Eye (tissue), 1 donor: Measurements from ENCODE around the gene SLC27A5.
"Not testable (repeated sequence)": the region's sequence is repeated elsewhere in the genome, so short reads cannot be mapped to it uniquely, and the experiment has no call there.

Source experiments
- DNase-seq: peaks from one replicate; pipeline ENCODE4 v3.0.0-alpha.2; 2015

The SLC27A5 gene

DNA sequence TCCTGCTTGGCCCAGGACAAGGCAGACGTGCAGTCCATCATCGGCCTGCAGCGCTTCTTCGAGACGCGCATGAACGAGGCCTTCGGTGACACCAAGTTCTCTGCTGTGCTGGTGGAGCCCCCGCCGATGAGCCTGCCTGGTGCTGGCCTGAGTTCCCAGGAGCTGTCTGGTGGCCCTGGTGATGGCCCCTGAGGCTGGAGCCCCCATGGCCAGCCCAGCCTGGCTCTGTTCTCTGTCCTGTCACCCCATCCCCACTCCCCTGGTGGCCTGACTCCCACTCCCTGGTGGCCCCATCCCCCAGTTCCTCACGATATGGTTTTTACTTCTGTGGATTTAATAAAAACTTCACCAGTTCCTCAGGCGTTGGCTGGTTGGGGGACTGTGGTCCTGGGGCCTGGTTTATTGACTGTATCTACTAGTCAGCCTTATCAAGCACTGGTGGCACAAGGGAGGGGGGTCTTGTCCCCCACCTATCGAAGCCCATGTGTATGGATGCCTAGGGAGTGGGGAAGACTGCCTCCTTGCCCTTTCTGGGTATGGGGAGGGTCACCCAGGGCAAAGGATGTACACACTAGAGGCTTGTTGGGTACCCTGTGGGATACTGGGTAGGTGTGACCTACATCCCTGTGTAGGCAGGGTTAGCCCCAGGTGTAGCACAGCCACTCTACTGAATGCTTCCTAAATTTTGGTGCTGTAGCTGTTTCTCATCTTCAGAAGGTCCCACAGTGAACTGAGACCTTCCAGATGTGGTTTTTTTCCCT, 38.8 kb upstream of the SLC27A5 start:
- DNase-seq = no peak

DNA sequence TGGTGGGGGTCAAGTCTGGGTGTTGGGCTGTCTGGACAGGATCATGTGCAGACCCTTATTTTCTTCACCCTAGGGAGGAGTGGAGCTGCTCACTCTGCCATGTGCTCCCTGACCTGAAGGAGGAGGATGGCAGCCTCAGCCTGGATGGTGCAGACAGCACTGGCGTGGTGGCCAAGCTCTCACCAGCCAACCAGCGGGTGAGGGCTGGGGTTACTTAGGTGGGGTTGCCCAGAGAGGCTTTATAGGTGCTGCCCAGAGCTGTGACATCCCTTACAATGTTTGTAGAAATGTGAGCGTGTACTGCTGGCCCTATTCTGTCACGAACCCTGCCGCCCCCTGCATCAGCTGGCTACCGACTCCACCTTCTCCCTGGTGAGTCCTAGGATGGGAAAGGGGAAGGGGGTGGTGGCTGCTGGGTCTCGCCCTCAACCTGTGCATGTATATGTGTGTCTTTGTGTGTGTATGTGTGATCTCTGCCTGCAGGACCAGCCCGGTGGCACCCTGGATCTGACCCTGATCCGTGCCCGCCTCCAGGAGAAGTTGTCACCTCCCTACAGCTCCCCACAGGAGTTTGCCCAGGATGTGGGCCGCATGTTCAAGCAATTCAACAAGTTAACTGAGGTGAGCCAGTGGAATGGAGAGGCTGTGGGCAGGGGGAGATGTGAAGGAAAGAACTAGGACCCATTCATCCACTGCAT, 38.0 kb upstream of the SLC27A5 start:
- no peak for DNase-seq

GRCh38 chr19:58548859-58549663, 37.3 kb upstream of the SLC27A5 start:
- no peak for DNase-seq

GRCh38 chr19:58547323-58548312, 35.8 kb upstream of the SLC27A5 start:
- DNase-seq = no peak

DNA sequence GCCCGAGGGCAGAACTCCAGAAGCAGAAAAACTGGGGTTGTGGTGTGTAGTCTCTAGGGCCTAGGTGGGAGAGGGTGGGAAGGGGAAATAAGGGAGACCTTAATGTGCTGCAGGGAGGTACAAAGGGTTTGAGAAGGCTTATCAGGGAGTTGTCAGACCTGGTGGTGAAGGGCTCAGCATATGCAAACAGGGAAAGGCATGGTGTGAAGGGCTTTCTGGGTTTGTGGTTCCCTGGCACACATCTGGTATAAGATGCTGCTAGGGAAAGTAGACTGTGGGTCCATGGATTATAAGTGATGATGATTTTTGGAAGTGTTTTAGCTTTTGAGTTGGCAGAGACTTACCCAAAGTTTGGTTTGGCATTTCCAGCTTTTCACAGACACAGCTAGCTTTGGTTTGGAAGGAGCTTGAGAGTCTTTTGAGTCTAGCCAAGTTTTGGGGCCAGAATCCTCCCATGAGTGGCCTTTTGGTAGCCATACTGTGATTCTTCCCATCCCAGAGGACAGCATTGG, 34.3 kb upstream of the SLC27A5 start:
- DNase-seq = no peak

DNA sequence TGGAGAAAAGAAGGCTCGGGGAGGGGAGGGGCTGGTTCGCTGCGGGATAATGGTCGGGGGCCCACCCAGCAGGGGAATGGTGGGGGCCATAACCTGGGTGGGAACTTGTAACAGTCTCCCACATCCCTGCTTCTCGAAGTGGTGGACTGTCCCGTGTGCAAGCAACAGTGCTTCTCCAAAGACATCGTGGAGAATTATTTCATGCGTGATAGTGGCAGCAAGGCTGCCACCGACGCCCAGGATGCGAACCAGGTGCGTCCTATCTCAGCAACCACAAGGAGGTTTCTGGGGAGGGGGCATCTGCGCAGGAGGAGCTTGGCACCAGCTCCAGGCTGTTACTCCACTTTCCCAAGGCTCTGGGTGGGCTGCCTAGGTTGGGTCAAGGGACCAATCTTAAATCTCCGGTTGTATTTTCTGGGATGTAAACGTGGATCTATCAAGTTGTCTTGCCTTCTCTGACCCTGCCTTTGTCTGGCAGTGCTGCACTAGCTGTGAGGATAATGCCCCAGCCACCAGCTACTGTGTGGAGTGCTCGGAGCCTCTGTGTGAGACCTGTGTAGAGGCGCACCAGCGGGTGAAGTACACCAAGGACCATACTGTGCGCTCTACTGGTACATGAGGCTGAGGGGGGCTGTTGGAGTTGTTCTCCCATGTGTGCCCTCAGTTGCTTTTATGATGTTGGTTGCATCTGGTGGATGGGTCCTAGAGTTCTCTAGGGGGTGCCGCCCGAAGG, 33.7 kb upstream of the SLC27A5 start:
- no peak for DNase-seq

DNA sequence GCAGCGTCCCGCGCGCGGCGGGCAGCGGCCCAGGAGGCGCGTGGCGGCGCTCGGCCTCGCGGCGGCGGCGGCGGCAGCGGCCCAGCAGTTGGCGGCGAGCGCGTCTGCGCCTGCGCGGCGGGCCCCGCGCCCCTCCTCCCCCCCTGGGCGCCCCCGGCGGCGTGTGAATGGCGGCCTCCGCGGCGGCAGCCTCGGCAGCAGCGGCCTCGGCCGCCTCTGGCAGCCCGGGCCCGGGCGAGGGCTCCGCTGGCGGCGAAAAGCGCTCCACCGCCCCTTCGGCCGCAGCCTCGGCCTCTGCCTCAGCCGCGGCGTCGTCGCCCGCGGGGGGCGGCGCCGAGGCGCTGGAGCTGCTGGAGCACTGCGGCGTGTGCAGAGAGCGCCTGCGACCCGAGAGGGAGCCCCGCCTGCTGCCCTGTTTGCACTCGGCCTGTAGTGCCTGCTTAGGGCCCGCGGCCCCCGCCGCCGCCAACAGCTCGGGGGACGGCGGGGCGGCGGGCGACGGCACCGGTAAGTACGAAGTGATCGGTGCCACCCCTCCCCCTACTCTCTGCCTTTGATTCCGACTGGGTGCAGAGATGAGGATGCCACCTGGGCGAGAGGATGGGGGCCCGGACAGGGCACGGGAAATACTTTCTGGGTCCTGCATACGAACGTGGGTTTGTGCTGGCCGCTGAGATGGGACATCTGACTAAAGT, 32.9 kb upstream of the SLC27A5 start:
- DNase-seq = no peak

GRCh38 chr19:58543826-58544590, 32.2 kb upstream of the SLC27A5 start, which contains the start of gene TRIM28:
Gene TRIM28, plus strand, starts transcription at chr19:58544064. Its CDS starts 694 bp downstream, at chr19:58544758.
- peak; percentile 99 for DNase-seq

- DNase-seq = not testable (repeated sequence)
These were observed 31.0 kb upstream of the SLC27A5 start for GRCh38 chr19:58542641-58543372.

DNA sequence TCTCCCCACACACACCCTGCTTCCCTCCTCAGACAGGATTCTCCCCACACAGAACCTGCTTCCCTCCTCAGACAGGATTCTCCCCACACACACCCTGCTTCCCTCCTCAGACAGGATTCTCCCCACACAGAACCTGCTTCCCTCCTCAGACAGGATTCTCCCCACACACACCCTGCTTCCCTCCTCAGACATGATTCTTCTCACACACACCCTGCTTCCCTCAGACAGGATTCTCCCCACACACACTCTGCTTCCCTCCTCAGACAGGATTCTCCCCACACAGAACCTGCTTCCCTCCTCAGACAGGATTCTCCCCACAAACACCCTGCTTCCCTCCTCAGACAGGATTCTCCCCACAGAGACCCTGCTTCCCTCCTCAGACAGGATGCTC, 27.4 kb upstream of the SLC27A5 start:
- DNase-seq = not testable (repeated sequence)

DNA sequence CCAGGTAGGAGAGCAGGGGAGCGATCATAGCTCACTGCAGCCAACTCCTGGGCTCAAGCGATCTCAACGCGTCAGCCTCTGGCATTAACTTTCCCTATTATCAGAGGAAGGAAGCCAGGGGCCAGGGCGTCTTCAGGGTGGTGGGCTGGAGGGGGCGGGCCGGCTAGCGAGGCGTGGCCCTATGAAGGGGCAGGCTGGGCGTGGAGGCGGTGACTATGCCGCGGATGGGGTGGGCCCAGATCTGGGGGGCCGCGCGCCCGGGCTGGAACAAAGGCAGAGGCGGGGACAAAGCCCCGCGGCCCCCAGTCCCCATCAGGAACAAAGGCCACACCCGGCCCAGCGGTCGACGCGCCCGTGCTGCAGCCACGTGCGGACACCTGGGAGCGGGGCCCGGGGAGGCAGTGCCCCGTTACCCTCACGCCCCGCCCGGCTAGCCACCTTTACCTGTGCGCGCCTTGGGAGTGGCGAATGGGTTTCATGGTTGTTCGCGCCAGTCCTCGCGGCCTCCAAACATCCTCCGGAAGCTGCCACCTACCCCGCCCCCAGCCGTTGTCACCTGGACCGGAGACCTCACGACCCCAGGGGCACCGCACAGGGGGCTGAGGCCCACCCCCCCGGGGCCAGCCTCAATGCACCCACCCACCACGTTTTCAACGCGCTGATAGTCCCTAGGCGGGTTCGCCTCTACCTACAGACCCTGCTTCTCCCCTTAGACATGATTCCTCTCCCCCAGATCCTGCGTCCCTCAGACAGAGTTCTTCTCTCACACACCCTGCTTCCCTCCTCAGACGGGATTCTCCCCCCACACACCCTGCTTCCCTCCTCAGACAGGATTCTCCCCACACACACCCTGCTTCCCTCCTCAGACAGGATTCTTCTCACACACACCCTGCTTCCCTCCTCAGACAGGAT, 26.7 kb upstream of the SLC27A5 start:
- peak; percentile 90 for DNase-seq

DNA sequence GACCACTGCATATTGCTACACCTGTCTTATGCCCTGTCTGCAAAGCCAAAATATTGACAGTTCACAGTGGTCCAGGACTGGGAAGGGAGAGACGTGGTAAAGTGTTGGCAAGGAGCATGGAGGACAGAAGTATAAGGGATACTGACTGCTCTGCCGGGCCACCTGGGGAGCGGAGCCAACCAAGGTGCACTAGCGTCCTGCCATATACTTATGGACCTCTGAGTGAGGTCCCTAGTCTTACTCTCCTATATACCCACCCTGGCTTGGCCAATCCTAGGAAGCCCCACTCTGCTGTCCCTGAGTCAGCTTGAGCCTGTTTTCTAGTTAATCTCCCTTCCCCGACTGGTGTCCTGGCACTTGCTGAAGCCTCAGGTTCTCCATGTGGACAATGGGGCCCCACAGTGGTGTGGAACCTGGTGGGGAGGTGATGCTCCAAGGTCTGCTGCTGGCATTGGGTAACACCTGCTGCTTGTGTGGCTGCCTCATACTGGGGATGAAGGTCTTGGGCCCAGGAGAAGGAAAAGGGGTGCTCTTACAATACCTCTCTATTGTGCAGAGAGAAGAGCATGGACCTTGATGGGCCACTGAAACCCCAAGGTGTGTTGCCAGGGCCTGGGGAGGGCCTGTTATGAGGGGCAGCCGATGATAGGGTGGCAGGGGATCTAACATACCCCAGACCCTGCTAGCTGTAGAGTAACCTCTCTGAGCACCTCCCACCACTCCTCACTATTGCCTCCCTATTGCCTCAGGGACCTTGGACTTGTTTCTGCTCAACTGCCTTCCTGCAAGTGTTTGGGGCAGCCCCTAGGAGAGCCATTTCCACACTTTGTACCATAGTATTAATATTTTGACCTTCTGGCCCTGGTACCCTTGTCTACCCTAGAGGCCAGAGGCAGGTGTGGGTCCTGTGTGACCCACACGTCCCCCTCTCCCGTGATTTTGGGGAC, 25.3 kb upstream of the SLC27A5 start:
- DNase-seq = no peak

GRCh38 chr19:58535857-58536256, 24.1 kb upstream of the SLC27A5 start:
- DNase-seq = no peak

GRCh38 chr19:58531034-58531840, 19.4 kb upstream of the SLC27A5 start:
- no peak for DNase-seq

DNA sequence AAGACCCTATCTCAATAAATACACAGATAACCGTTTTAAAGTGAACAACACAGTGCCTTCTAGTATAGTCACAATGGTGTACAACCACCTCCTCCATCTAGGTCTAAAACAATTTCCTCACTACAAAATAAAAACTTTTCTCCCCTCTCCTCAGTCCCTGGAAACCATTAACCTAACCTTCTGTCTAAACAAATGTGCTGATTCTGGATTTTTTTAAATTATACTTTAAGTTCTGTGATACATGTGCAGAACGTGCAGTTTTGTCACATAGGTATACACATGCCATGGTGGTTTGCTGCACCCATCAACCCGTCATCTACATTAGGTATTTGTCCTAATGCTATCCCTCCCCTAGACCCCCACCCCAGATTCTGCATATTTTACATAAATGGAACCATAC, 17.6 kb upstream of the SLC27A5 start:
- DNase-seq = no peak

DNA sequence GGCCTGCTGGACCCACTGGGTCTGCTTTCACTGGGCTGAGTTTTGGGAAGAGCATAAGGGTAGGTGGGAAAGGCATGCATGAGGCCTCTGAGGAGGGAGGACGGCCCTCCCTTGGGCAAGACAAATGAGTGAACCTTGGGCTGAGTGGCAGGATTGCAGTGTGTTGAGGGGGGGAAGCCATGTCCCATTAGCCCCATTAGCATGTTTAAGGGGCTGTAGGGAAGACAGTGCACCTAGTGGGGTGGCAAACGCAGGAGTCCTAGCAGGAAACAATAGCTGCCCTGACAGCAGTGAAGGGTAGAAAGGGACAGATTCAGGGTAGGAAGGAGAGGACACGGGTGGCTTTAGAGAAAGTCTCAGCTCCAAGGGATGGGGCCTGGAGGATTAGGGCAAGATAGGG, 10.9 kb upstream of the SLC27A5 start:
- DNase-seq = no peak
